K562 (cell line): ENCODE measurements around the gene CHST15. TPM values are rescaled to one million over a fixed set of nuclear protein-coding genes. Genes with fewer than 3 reads are reported as not detected.

ENCODE experiments used
- ATAC-seq: fragments of 200-7000 bp; cut with Tn5 transposase; 3 replicates; pipeline ENCODE4 v1.9.1; 2020; ENCODE audit warnings: moderate library complexity
- BruUV-seq: library from RNA; stranded (reverse); fragments of 400-500 nt; replicated peaks from 2 replicates; lab custom pipeline; 2021; lab: Mats Ljungman, UMichigan
- CTCF ChIA-PET: fragments of 300-600 bp; formaldehyde crosslinking; extraction: SDS; loops from one replicate; lab custom pipeline; 2021; ENCODE audit warnings: low intra/inter-chr PET ratio; lab: Yijun Ruan, JAX
- POLR2A ChIA-PET: fragments of 300-600, 350-650 bp; sonication (Branson Sonifier 250); formaldehyde crosslinking; extraction: SDS; loops from one replicate; lab custom pipeline; 2021; ENCODE audit warnings: antibody characterized with exemption, inconsistent platforms; lab: Yijun Ruan, JAX
- DNase-seq, 4 experiments: peaks; one replicate each; pipeline versions ENCODE4 v3.0.0 to v3.0.0-alpha.2; 2011 to 2018; ENCODE audit warnings: low spot score in 3 of 4, mixed read lengths in 3 of 4; ENCODE audit errors: extremely low read depth in 1 of 4
- FAIRE-seq: peaks from 2 replicates; lab custom pipeline; 2011; peaks lifted over from hg19 to GRCh38; lab: Jason Lieb, UNC
- H2AFZ ChIP-seq: 2 replicates; pipeline ENCODE4 v1.6.0; 2011; ENCODE audit warnings: low read depth, low read length, control low read depth, inconsistent platforms
- H3K27ac ChIP-seq: fragments of 200-600 bp; 3 replicates; pipeline ENCODE4 v1.8.0; 2011; ENCODE audit warnings: low read depth, mild to moderate bottlenecking, control low read depth, inconsistent platforms, low read length, moderate library complexity, mixed read lengths; ENCODE audit errors: extremely low read depth
- H3K27me3 ChIP-seq, 2 experiments: fragments of 300-600 bp in 1 of 2; 2 replicates in 1 of 2; 3 replicates in 1 of 2; pipeline versions ENCODE4 v1.6.0 to v1.8.0; 2011; ENCODE audit warnings: inconsistent platforms in 2 of 2, low read length in 2 of 2, mild to moderate bottlenecking in 1 of 2, mixed read lengths in 1 of 2, moderate library complexity in 1 of 2; ENCODE audit not compliant: control insufficient read depth in 2 of 2, insufficient read depth in 2 of 2
- H3K36me3 ChIP-seq: fragments of 300-600 bp; 3 replicates; pipeline ENCODE4 v1.8.0; 2011; ENCODE audit warnings: mild to moderate bottlenecking, low read length, inconsistent platforms; ENCODE audit not compliant: control insufficient read depth, insufficient read depth
- H3K4me1 ChIP-seq, 2 experiments: fragments of 200-600 bp in 1 of 2; replicated peaks in 1 of 2; 2 replicates in 1 of 2; 3 replicates in 1 of 2; pipeline versions ENCODE4 v1.5.1 to v1.8.0; 2011; ENCODE audit warnings: inconsistent platforms in 2 of 2, low read length in 2 of 2, mild to moderate bottlenecking in 1 of 2, mixed read lengths in 1 of 2, moderate library complexity in 1 of 2; ENCODE audit not compliant: control insufficient read depth in 2 of 2, insufficient read depth in 2 of 2
- H3K4me2 ChIP-seq: 2 replicates; pipeline ENCODE4 v1.6.1; 2011; ENCODE audit warnings: low read length, control low read depth, inconsistent platforms, mixed read lengths; ENCODE audit not compliant: insufficient read depth
- H3K4me3 ChIP-seq: fragments of 200-600 bp; sonication (generic), shearing (Covaris generic); 2 replicates; pipeline ENCODE4 v1.5.1; 2016; ENCODE audit warnings: control low read depth, inconsistent platforms
- H3K79me2 ChIP-seq: fragments of 200-600 bp; 3 replicates; pipeline ENCODE4 v1.8.0; 2011; ENCODE audit warnings: low read length, inconsistent platforms; ENCODE audit not compliant: control insufficient read depth, insufficient read depth
- H3K9ac ChIP-seq, 2 experiments: 2 replicates each; pipeline versions ENCODE4 v1.6.0 to v1.6.1; 2011; ENCODE audit warnings: low read depth in 2 of 2, low read length in 2 of 2, control low read depth in 1 of 2, inconsistent platforms in 1 of 2, mild to moderate bottlenecking in 1 of 2, mixed read lengths in 1 of 2; ENCODE audit not compliant: insufficient read depth in 1 of 2
- H3K9me1 ChIP-seq: one replicate; pipeline ENCODE4 v1.6.0; 2011; ENCODE audit warnings: inconsistent platforms, mild to moderate bottlenecking, low read length, moderate library complexity; ENCODE audit not compliant: control insufficient read depth, insufficient read depth
- H3K9me3 ChIP-seq: replicated peaks from 2 replicates; pipeline ENCODE4 v1.5.1; 2011; ENCODE audit warnings: low read depth, low read length, inconsistent platforms; ENCODE audit not compliant: control insufficient read depth, insufficient read depth
- H4K20me1 ChIP-seq: replicated peaks from 2 replicates; pipeline ENCODE4 v1.6.1; 2011; ENCODE audit warnings: low read length, inconsistent platforms, mixed read lengths; ENCODE audit not compliant: control insufficient read depth, insufficient read depth
- BHLHE40 ChIP-seq: IDR thresholded peaks from 2 replicates; pipeline ENCODE4 v1.6.1; 2011; ENCODE audit warnings: low read length, improper control_type of control experiment
- CEBPG ChIP-seq, 3 experiments: fragments of 200-800 bp in 1 of 3; sonication (Bioruptor generic) in 1 of 3; sonication (generic) in 1 of 3; formaldehyde crosslinking in 1 of 3; IDR thresholded peaks in 2 of 3; conservative IDR thresholded peaks in 1 of 3; 2 replicates each; pipeline versions ENCODE4 v1.6.1 to v1.8.0; 2016 to 2022; ENCODE audit warnings: missing compliant biosample characterization in 2 of 3, missing genetic modification characterization in 2 of 3, mild to moderate bottlenecking in 1 of 3, missing genetic modification reagents in 1 of 3
- ELF4 ChIP-seq: fragments of 450-650 bp; formaldehyde crosslinking; IDR thresholded peaks from 2 replicates; pipeline ENCODE4 v1.4.0; 2022; ENCODE audit warnings: missing genetic modification characterization
- ELK3 ChIP-seq: fragments of 450-650 bp; formaldehyde crosslinking; IDR thresholded peaks from 2 replicates; pipeline ENCODE4 v1.4.0; 2020; ENCODE audit warnings: mild to moderate bottlenecking
- ETV5 ChIP-seq: sonication (generic); formaldehyde crosslinking; IDR thresholded peaks from 2 replicates; pipeline ENCODE4 v1.4.0; 2020; ENCODE audit warnings: low read depth, mild to moderate bottlenecking, missing genetic modification reagents
- HDAC3 ChIP-seq: fragments of 450-650 bp; IDR thresholded peaks from 2 replicates; pipeline ENCODE4 v1.6.1; 2018; ENCODE audit warnings: borderline replicate concordance, mild to moderate bottlenecking, moderate library complexity; ENCODE audit not compliant: partially characterized antibody
- IFI16 ChIP-seq: fragments of 250-450 bp; sonication (Bioruptor Pico); IDR thresholded peaks from 2 replicates; pipeline ENCODE4 v2.1.2; 2022; ENCODE audit warnings: mild to moderate bottlenecking, inconsistent platforms
- MIER1 ChIP-seq: fragments of 450-650 bp; IDR thresholded peaks from 2 replicates; pipeline ENCODE4 v1.6.1; 2016; ENCODE audit warnings: antibody characterized with exemption, mild to moderate bottlenecking, low read depth
- NCOA4 ChIP-seq: fragments of 450-650 bp; IDR thresholded peaks from 2 replicates; pipeline ENCODE4 v1.6.1; 2018; ENCODE audit warnings: mild to moderate bottlenecking; ENCODE audit not compliant: partially characterized antibody
- NFATC3 ChIP-seq: fragments of 450-650 bp; IDR thresholded peaks from 2 replicates; pipeline ENCODE4 v1.6.1; 2017; ENCODE audit warnings: mild to moderate bottlenecking
- PTRF ChIP-seq: fragments of 450-650 bp; IDR thresholded peaks from 2 replicates; pipeline ENCODE4 v1.6.1; 2016; ENCODE audit warnings: mild to moderate bottlenecking, missing genetic modification characterization, missing compliant biosample characterization
- ZNF354B ChIP-seq: fragments of 250-450 bp; sonication (Bioruptor Pico); IDR thresholded peaks from 2 replicates; pipeline ENCODE4 v1.4.0; 2020
- ZNF398 ChIP-seq: fragments of 250-450 bp; sonication (Bioruptor Pico); IDR thresholded peaks from 2 replicates; pipeline ENCODE4 v1.8.0; 2021; ENCODE audit warnings: moderate library complexity, mild to moderate bottlenecking, inconsistent platforms
- ZNF79 ChIP-seq: fragments of 250-450 bp; sonication (Bioruptor Pico); IDR thresholded peaks from 2 replicates; pipeline ENCODE4 v1.4.0; 2020; ENCODE audit warnings: low read depth, mild to moderate bottlenecking, moderate library complexity
- WGBS: fragments of 100-300 bp; shearing (Covaris generic); methylation state at CpG from one replicate; pipeline ENCODE4 v1.1.6; 2016; ENCODE audit warnings: low coverage, mixed read lengths; ENCODE audit not compliant: insufficient coverage; ENCODE audit errors: missing lambda C conversion rate; 5-methylcytosine and 5-hydroxymethylcytosine counted together
- in situ Hi-C: fragments of 300-500 bp; cut with MboI; formaldehyde crosslinking; loops from 4 replicates; pipeline ENCODE4 v1.15.0; 2018; ENCODE audit warnings: inconsistent platforms, mixed read lengths
- intact Hi-C: fragments of 100-400 bp; cut with micrococcal nuclease; formaldehyde crosslinking; loops from 2 replicates; pipeline ENCODE4 v1.14.2; 2022
- polyA plus RNA-seq, 8 experiments: library from polyadenylated mRNA; depleted of rRNA in 4 of 8; stranded (reverse) in 5 of 8; unstranded in 3 of 8; fragments of >200 nt; fragmentation: Nextera tagmentation in 2 of 8; fragmentation: Illumina TruSeq in 1 of 8; extraction: Ambion mirVana in 2 of 8; extraction: Trizol in 1 of 8; gene quantifications; 2 replicates each; pipeline versions ENCODE4 v1.2.1 to v1.2.3, GENCODE V29; 2011 to 2014; ENCODE audit warnings: inconsistent platforms in 1 of 8, missing spikeins in 1 of 8
- total RNA-seq, 7 experiments: library from RNA; depleted of rRNA in 6 of 7; stranded (reverse); fragments of >200 nt in 6 of 7; fragmentation: Illumina TruSeq in 2 of 7; extraction: Trizol in 2 of 7; gene quantifications; 2 replicates each; pipeline versions ENCODE4 v1.2.1 to v1.2.3, GENCODE V29; 2011 to 2021; ENCODE audit warnings: low replicate concordance in 1 of 7
- TF ChIP-seq, protein P1 (sequence below): fragments of 250-450 bp; sonication (Bioruptor Pico); IDR thresholded peaks from 2 replicates; pipeline ENCODE4 v1.5.0; 2021
- TF ChIP-seq, protein P2 (sequence below): fragments of 250-450 bp; sonication (Bioruptor Pico); IDR thresholded peaks from 2 replicates; pipeline ENCODE4 v1.4.0; 2020; ENCODE audit warnings: mild to moderate bottlenecking, moderate library complexity
- TF ChIP-seq, protein P3 (sequence below): fragments of 250-450 bp; sonication (Bioruptor Pico); IDR thresholded peaks from 2 replicates; pipeline ENCODE4 v1.8.0; 2021; ENCODE audit warnings: moderate library complexity, mild to moderate bottlenecking, inconsistent platforms

Gene CHST15
- total and polyA plus RNA-seq, 9 of the 15 experiments (the other 6 are each of a cell fraction or from before 2014, with no cell fraction given) = 0.04 to 0.16 (median 0.08) TPM

DNA sequence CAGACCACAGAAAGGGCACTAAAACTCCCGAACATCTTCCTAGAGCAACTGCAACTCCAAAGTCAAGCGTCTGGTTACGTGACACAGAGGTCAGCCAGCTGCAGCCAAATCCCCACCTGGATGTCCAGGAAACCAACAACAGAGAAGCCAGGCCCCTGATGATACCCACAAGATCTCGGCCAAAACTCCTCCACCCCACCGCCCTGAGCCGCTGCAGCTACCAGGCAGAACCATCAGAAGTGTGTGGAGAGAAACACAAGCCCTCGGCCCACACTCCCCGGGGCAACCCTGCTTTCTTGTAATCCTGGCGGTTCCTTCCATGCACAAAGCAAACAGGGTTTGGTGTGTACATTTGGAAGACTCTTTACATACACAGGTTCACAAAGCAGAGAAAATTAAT is 8.7 kb downstream of the CHST15 start:
- Histone ChIP-seq H3K27me3 (peaks cover 3 to 47% of the 10 kb centered on the region in 2 experiments; a peak in 3 of 5 replicates), H4K20me1 (no peaks in the 10 kb centered on the region; the same call in 1 of the 2 replicates), H3K27ac (no peak overlapping the region), H3K4me3 (no peak overlapping the region), H3K36me3 (no peaks in the 10 kb centered on the region), H3K4me2 (no peak overlapping the region), H3K4me1 (no peaks in the 10 kb centered on the region), H3K9me3 (no peaks in the 10 kb centered on the region), H3K9me1 (no peaks in the 10 kb centered on the region), H3K9ac (no peak overlapping the region), H3K79me2 (no peaks in the 10 kb centered on the region), H2AFZ (no peak overlapping the region)
- TF ChIP-seq IFI16 (no peak), MIER1 (no peak), ELK3 (no peak), HDAC3 (no peak), ETV5 (CRISPR knock-in tag) (no peak), ELF4 (CRISPR knock-in tag) (no peak), ZNF354B (CRISPR knock-in tag) (no peak), BHLHE40 (no peak), NFATC3 (no peak), PTRF (tag) (no peak), ZNF398 (CRISPR knock-in tag) (no peak), NCOA4 (no peak), ZNF79 (CRISPR knock-in tag) (no peak), CEBPG (CRISPR knock-in tag; IDR thresholded peaks at IDR 0.05) (no peak), CEBPG (tag; conservative IDR thresholded peaks at IDR 0.05 in 1 of 2, IDR thresholded peaks at IDR 0.05 in 1 of 2) (no peak)
- TF ChIP-seq, protein P1, sequence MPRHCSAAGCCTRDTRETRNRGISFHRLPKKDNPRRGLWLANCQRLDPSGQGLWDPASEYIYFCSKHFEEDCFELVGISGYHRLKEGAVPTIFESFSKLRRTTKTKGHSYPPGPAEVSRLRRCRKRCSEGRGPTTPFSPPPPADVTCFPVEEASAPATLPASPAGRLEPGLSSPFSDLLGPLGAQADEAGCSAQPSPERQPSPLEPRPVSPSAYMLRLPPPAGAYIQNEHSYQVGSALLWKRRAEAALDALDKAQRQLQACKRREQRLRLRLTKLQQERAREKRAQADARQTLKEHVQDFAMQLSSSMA (CRISPR knock-in tag) = no peak
- TF ChIP-seq, protein P2, sequence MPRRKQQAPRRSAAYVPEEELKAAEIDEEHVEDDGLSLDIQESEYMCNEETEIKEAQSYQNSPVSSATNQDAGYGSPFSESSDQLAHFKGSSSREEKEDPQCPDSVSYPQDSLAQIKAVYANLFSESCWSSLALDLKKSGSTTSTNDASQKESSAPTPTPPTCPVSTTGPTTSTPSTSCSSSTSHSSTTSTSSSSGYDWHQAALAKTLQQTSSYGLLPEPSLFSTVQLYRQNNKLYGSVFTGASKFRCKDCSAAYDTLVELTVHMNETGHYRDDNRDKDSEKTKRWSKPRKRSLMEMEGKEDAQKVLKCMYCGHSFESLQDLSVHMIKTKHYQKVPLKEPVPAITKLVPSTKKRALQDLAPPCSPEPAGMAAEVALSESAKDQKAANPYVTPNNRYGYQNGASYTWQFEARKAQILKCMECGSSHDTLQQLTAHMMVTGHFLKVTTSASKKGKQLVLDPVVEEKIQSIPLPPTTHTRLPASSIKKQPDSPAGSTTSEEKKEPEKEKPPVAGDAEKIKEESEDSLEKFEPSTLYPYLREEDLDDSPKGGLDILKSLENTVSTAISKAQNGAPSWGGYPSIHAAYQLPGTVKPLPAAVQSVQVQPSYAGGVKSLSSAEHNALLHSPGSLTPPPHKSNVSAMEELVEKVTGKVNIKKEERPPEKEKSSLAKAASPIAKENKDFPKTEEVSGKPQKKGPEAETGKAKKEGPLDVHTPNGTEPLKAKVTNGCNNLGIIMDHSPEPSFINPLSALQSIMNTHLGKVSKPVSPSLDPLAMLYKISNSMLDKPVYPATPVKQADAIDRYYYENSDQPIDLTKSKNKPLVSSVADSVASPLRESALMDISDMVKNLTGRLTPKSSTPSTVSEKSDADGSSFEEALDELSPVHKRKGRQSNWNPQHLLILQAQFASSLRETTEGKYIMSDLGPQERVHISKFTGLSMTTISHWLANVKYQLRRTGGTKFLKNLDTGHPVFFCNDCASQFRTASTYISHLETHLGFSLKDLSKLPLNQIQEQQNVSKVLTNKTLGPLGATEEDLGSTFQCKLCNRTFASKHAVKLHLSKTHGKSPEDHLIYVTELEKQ (CRISPR knock-in tag) = no peak
- TF ChIP-seq, protein P3, sequence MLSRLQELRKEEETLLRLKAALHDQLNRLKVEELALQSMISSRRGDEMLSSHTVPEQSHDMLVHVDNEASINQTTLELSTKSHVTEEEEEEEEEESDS (CRISPR knock-in tag) = no peak
- in situ Hi-C loops (no loop called here), intact Hi-C loops (no loop called here)
- DNase-seq = no peak
- CTCF ChIA-PET = no interaction called here
- no TSS peak for BruUV-seq
- POLR2A ChIA-PET = no interaction called here
- no peak for FAIRE-seq
- 0% methylated on average over 9 of the region's 9 CpGs for WGBS
- ATAC-seq = no peak
